Aorta (tissue), 5 donors: ENCODE data around the gene CDH23. TPM values are rescaled to one million over a fixed set of nuclear protein-coding genes. Genes with fewer than 3 reads are reported as not detected.

Source experiments
- ATAC-seq: fragments of 200-7000 bp; cut with Tn5 transposase; one replicate; pipeline ENCODE4 v1.9.1; 2022; ENCODE audit warnings: moderate library complexity; ENCODE audit not compliant: low FRiP score
- DNase-seq, 2 donors: peaks; one replicate each; pipeline ENCODE4 v3.0.0-alpha.2; 2020
- H3K27ac ChIP-seq, 2 donors: one replicate each; pipeline ENCODE4 v1.5.1; 2013; ENCODE audit warnings: low read length in 2 of 2, mild to moderate bottlenecking in 2 of 2, moderate library complexity in 2 of 2, control low read depth in 1 of 2, inconsistent platforms in 1 of 2, low read depth in 1 of 2
- H3K27me3 ChIP-seq, 2 donors: one replicate each; pipeline ENCODE4 v1.6.1; 2013; ENCODE audit warnings: control low read depth in 1 of 2, low read length in 1 of 2, mild to moderate bottlenecking in 1 of 2, moderate library complexity in 1 of 2; ENCODE audit not compliant: insufficient read depth in 2 of 2, control insufficient read depth in 1 of 2
- H3K36me3 ChIP-seq, 2 donors: one replicate each; pipeline ENCODE4 v1.6.1; 2013; ENCODE audit warnings: control low read depth in 1 of 2, low read length in 1 of 2, mild to moderate bottlenecking in 1 of 2; ENCODE audit not compliant: insufficient read depth in 2 of 2, control insufficient read depth in 1 of 2
- H3K4me1 ChIP-seq, 2 donors: one replicate each; pipeline ENCODE4 v1.6.1; 2013; ENCODE audit warnings: low read length in 2 of 2, control low read depth in 1 of 2, mild to moderate bottlenecking in 1 of 2, moderate library complexity in 1 of 2; ENCODE audit not compliant: insufficient read depth in 2 of 2, control insufficient read depth in 1 of 2
- H3K4me3 ChIP-seq, 2 donors: one replicate each; pipeline ENCODE4 v1.5.1; 2013; ENCODE audit warnings: low read length in 2 of 2, control low read depth in 1 of 2, mild to moderate bottlenecking in 1 of 2
- H3K9me3 ChIP-seq: one replicate; pipeline ENCODE4 v1.6.1; 2013; ENCODE audit warnings: mild to moderate bottlenecking, low read length; ENCODE audit not compliant: control insufficient read depth
- WGBS, 2 donors: extraction: QIAGEN DNeasy Blood & Tissue Kit; methylation state at CpG; one replicate each; pipeline ENCODE4 v1.1.7; 2013; 5-methylcytosine and 5-hydroxymethylcytosine counted together
- intact Hi-C, 2 donors: fragments of 100-400 bp; cut with DNase I; formaldehyde crosslinking; loops; one replicate each; pipeline versions ENCODE4 v1.14.2 to v1.15.0; 2022
- polyA plus RNA-seq, 2 donors: library from polyadenylated mRNA; stranded (reverse); fragments of 200-250 nt; gene quantifications; one replicate each; pipeline ENCODE4 v1.2.3, GENCODE V29; 2013
- total RNA-seq, 2 donors: library from RNA; stranded (reverse); fragmentation: NEBNext Ultra II Directional; extraction: Animal tissue kit (Norgen Biotek cat#: 25700); gene quantifications; one replicate each; pipeline ENCODE4 v1.2.1, GENCODE V29; 2021
- donor health status: healthy with polysubstance abuse.
- donor health status: Bipolar disorder and iron deficiency.
- donor health status: DM: no; HTN: no; CAD: no.
- donor health status: DM: no; HTN: no; CAD: no.
- donor health status: DM: yes; HTN: yes; CAD: no.

The CDH23 gene
- total and polyA plus RNA-seq, 4 donors, result 0.50 to 16.6 (median 7.3) TPM

- no peaks in the 10 kb centered on the region for H3K36me3 ChIP-seq
- H3K9me3 ChIP-seq, result peaks cover 1% of the 10 kb centered on the region
- no peak for DNase-seq
- 87 to 88% methylated on average over 11 of the region's 11 CpGs for WGBS, 2 donors
- no peak overlapping the region for H3K4me3 ChIP-seq
- no peaks in the 10 kb centered on the region for H3K4me1 ChIP-seq
- ATAC-seq, result no peak
- no peak overlapping the region for H3K27ac ChIP-seq
- H3K27me3 ChIP-seq, result no peaks in the 10 kb centered on the region
- intact Hi-C loops, result no loop called here
Observed at GRCh38 chr10:71526653-71527052, 129.9 kb downstream of the CDH23 start.

DNA sequence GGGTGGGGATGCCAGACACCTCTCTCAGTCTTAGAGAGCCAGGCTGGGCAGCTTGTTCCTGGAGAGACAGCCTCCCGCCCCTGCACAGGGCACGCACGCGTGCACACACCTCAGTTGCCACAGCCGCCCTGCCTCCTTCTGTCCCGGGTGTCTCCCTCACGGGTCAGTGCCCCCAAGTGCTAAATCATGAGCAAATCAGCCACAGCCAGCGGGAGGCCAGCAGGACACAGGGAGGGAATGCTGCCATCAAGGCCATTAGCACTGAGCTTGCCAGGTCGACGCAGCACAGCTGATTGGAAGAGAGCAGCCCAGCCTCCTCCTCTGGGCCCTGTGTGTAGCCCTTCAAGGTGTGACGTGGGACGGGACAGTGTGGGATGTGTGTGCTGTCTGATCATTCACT, 130.4 kb downstream of the CDH23 start:
- ATAC-seq, result no peak
- Histone ChIP-seq H3K27ac (no peak overlapping the region), H3K36me3 (no peaks in the 10 kb centered on the region), H3K9me3 (peaks cover 1% of the 10 kb centered on the region), H3K4me3 (no peak overlapping the region), H3K27me3 (no peaks in the 10 kb centered on the region), H3K4me1 (no peaks in the 10 kb centered on the region)
- no peak for DNase-seq
- WGBS, 2 donors, result 55 to 64% methylated on average over 12 of the region's 12 CpGs
- intact Hi-C loops, result no loop called here

DNA sequence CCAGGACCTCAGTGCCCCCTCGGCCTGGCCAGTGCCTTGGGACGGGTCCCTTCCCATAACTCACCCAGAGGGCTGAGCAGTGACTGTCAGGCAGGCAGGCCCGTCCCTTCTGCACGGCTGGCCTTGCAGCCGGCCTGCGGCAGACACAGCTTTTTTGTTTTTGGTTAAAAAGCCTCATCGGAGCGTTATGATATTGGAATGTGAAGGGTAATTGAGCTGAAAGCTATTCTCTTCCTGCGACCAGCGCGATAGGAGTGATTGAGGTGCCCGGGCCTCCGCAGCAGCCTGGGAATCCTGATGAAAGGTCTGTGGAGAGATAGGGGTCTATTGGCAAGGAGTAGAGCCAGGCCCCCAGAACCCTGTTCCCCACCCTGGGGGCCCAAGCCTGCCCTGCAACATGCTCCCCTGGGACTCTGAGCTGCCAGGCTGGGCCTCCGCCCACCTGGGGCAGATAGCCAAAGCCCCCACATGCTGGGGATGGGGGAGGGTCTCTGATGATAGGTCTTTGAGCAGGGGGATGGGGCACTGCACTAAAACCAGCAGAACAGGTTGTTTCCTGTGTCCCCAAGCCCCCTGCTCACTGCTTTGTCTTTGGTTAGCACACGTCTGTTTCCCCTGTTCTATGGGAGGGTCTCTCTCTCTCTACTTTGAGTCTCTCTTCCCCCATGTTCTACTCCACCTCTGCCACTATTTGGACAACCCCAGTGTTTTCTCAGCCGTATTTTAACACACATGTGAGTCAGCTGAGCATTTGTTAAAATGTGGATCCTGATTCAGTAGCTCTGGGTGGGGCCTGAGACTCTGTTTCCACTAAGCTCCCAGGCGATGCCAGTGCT, 131.9 kb downstream of the CDH23 start:
- WGBS, 2 donors, result 84 to 85% methylated on average over 17 of the region's 17 CpGs

GRCh38 chr10:71529207-71529827, 132.6 kb downstream of the CDH23 start:
- no peaks in the 10 kb centered on the region for H3K27me3 ChIP-seq
- 92% methylated on average over 11 of the region's 11 CpGs for WGBS, 2 donors
- no peak for DNase-seq
- H3K9me3 ChIP-seq, result peaks cover 1% of the 10 kb centered on the region
- ATAC-seq, result no peak
- intact Hi-C loops, result no loop called here
- H3K4me3 ChIP-seq, result no peak overlapping the region
- no peaks in the 10 kb centered on the region for H3K36me3 ChIP-seq
- H3K27ac ChIP-seq, result no peak overlapping the region
- no peaks in the 10 kb centered on the region for H3K4me1 ChIP-seq

More for the DNA sequence above, 131.9 kb downstream of the CDH23 start:
- no peaks in the 10 kb centered on the region for H3K4me1 ChIP-seq
- no peak overlapping the region for H3K4me3 ChIP-seq
- intact Hi-C loops, result no loop called here
- H3K36me3 ChIP-seq, result no peaks in the 10 kb centered on the region
- peaks cover 1% of the 10 kb centered on the region for H3K9me3 ChIP-seq
- ATAC-seq (no peak), DNase-seq (no peak)
- no peak overlapping the region for H3K27ac ChIP-seq
- H3K27me3 ChIP-seq, result no peaks in the 10 kb centered on the region

DNA sequence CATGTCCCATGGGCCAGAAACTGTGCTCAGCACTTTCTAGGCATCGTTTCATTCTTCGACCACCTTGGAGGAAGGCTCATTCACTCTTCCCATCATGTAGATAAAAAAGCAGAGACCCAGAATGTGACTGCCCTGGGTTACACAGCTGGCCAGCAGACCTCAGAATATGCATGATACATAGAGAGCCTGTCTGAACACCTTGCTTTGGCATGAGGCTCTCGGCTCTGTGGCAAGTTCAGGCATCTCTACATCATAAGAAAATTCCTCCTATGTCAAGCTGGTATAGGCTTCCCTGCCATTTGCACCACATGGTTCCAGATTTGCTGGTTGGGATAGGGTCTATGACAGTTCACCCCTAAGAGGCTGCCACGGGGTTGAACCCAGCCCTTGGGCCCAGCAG, 134.1 kb downstream of the CDH23 start:
- ATAC-seq (no peak), DNase-seq (no peak)
- no peaks in the 10 kb centered on the region for H3K27me3 ChIP-seq
- peaks cover 1% of the 10 kb centered on the region for H3K9me3 ChIP-seq
- no peaks in the 10 kb centered on the region for H3K4me1 ChIP-seq
- H3K27ac ChIP-seq, result no peak overlapping the region
- 92 to 93% methylated on average over 4 of the region's 4 CpGs for WGBS, 2 donors
- no peak overlapping the region for H3K4me3 ChIP-seq
- H3K36me3 ChIP-seq, result no peaks in the 10 kb centered on the region
- intact Hi-C loops, result no loop called here

GRCh38 chr10:71531485-71532446, 135.0 kb downstream of the CDH23 start:
- Histone ChIP-seq H3K9me3 (peaks cover 1% of the 10 kb centered on the region), H3K36me3 (no peaks in the 10 kb centered on the region), H3K27ac (no peak overlapping the region), H3K27me3 (no peaks in the 10 kb centered on the region), H3K4me1 (no peaks in the 10 kb centered on the region), H3K4me3 (no peak overlapping the region)
- intact Hi-C loops, result no loop called here
- WGBS, 2 donors, result 76 to 79% methylated on average over 10 of the region's 10 CpGs
- no peak for ATAC-seq
- no peak for DNase-seq

DNA sequence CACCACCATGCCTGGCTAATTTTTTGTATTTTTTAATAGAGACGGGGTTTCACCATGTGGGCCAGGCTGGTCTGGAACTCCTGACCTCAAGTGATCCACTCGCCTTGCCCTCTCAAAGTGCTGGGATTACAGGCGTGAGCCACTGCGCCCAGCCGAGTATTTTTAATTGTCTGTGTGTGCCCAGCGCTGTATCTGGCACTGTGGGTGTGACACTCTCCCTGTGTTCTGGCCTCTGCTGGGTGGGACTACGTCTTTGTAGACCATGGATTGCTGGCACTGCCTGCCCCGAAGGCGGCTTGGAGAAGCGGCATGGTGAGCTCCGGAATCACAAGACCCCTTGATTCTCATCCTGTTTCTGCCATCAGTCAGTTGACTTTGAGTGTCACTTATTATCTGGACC, 136.2 kb downstream of the CDH23 start:
- WGBS, 2 donors, result 90 to 91% methylated on average over 11 of the region's 11 CpGs
- ATAC-seq (no peak), DNase-seq (no peak)
- no peaks in the 10 kb centered on the region for H3K36me3 ChIP-seq
- no peak overlapping the region for H3K27ac ChIP-seq
- no peaks in the 10 kb centered on the region for H3K27me3 ChIP-seq
- H3K4me3 ChIP-seq, result no peak overlapping the region
- H3K4me1 ChIP-seq, result no peaks in the 10 kb centered on the region
- peaks cover 1% of the 10 kb centered on the region for H3K9me3 ChIP-seq
- intact Hi-C loops, result no loop called here

DNA sequence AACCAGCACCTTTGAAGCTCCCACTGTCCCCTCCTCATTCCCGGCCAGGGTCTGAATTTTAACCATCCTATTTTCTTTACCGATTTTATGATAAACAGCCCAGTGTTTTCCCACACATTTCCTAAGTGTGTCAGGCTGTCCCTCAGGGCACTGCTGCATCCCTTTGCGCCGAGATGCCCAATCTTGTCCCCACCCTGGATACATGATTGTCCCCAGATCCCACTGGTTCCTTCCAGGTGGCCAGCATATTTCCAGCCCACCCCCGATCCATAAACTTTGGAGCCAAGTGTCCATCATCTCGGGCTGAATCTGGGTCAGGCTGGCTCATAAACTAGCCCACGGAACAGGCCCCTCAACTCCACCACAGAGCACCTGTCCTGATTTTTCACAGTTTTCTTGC, 137.2 kb downstream of the CDH23 start:
- intact Hi-C loops, result no loop called here
- H3K36me3 ChIP-seq, result no peaks in the 10 kb centered on the region
- H3K4me1 ChIP-seq, result no peaks in the 10 kb centered on the region
- WGBS, 2 donors, result 79 to 83% methylated on average over 7 of the region's 7 CpGs
- no peak for DNase-seq
- H3K4me3 ChIP-seq, result no peak overlapping the region
- ATAC-seq, result no peak
- H3K9me3 ChIP-seq, result peaks cover 1% of the 10 kb centered on the region
- no peak overlapping the region for H3K27ac ChIP-seq
- H3K27me3 ChIP-seq, result no peaks in the 10 kb centered on the region
